GM13977 (cell line): ENCODE measurements around the gene TMED10.

ENCODE experiments used
- DNase-seq: peaks from one replicate; pipeline ENCODE4 v3.0.0; 2012; ENCODE audit warnings: low spot score
- CTCF ChIP-seq: IDR thresholded peaks from 2 replicates; pipeline ENCODE4 v1.5.1; 2012; ENCODE audit warnings: mild to moderate bottlenecking, control low read depth; ENCODE audit not compliant: insufficient read depth; ENCODE audit errors: extremely low read depth, missing control alignments
- in situ Hi-C: fragments of 300-500 bp; cut with MboI; formaldehyde crosslinking; loops from one replicate; pipeline ENCODE4 v1.12.0; 2022; ENCODE audit warnings: low sequenced_read_pairs, low pct_unique_long_range_greater_than_20kb, mixed read lengths, inconsistent platforms; ENCODE audit not compliant: unreplicated experiment

The TMED10 gene

GRCh38 chr14:75176142-75176820, at the start of gene TMED10:
Gene TMED10, minus strand, starts transcription at chr14:75176612. Its CDS starts 33 bp downstream, at chr14:75176579.
- in situ Hi-C loops = no loop called here
- peak; percentile 84 for DNase-seq
- no peak for TF ChIP-seq CTCF

DNA sequence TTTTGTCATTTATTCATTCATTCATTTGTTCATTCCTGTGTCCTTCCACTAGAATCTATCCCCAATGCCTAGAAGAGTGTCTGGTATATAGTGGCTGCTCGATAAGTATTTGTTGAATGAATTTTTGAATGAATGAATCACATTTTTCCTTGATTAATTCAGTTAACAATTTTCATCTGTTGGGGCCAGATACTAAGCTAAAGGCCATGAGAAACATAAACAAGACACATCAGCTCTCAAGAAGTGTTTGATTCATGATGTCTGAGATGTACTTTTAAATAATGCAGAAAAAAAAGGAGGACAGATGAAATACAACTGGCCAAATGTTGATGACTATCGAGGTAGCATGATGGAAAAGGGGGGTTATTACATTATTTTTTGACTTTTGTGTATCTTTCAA, 48.1 kb upstream of the TMED10 start:
- TF ChIP-seq CTCF = no peak
- in situ Hi-C loops = no loop called here
- DNase-seq = no peak

DNA sequence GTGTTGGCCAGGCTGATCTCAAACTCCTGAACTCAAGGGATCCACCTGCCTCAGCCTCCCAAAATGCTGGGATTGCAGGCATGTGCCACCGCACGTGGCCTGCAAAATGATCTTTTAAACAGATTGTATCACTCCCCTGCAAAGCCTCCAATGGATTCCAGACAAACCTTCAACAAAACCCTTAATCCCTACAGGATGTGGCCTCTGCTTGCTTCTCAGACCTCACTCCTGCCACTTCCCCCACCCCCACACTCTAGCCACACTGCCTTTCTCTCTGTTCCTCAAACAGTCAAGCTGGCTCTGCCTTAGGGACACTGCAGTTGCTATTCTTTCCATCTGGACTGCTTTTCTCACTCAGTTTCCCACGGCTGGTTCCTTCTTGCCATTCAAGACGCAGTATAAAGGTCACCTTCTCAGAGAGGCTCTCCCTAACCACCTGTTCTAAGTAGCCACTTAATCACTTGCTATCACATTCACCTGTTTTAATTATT, 47.3 kb upstream of the TMED10 start:
- DNase-seq = no peak
- TF ChIP-seq CTCF = no peak

GRCh38 chr14:75222208-75222701, 45.8 kb upstream of the TMED10 start:
- in situ Hi-C loops = no loop called here
- DNase-seq = peak; percentile 41
- no peak for TF ChIP-seq CTCF

More for the DNA sequence above, 47.3 kb upstream of the TMED10 start:
- in situ Hi-C loops = no loop called here

GRCh38 chr14:75221797-75222196, 45.4 kb upstream of the TMED10 start:
- TF ChIP-seq CTCF = no peak
- in situ Hi-C loops = no loop called here
- no peak for DNase-seq

- in situ Hi-C loops = no loop called here
- no peak for TF ChIP-seq CTCF
- no peak for DNase-seq
These were observed 43.7 kb upstream of the TMED10 start for GRCh38 chr14:75220156-75220555.
